Kidney epithelial cell (primary cell): ENCODE results near the gene MRPS27. TPM values are rescaled to one million over a fixed set of nuclear protein-coding genes. Genes with fewer than 3 reads are reported as not detected.

Experiments used
- DNase-seq: peaks from one replicate; pipeline ENCODE4 v3.0.0-alpha.2; 2010; ENCODE audit warnings: low read depth
- H3K27me3 ChIP-seq: 2 replicates; pipeline ENCODE4 v1.6.0; 2011; ENCODE audit warnings: low read length; ENCODE audit not compliant: control insufficient read depth, insufficient read depth
- H3K36me3 ChIP-seq: 2 replicates; pipeline ENCODE4 v1.5.1; 2011; ENCODE audit warnings: low read length; ENCODE audit not compliant: control insufficient read depth, insufficient read depth
- H3K4me3 ChIP-seq: 2 replicates; pipeline ENCODE4 v1.5.1; 2011; ENCODE audit warnings: low read depth, mild to moderate bottlenecking, control low read depth, low read length
- CTCF ChIP-seq: IDR thresholded peaks from 2 replicates; pipeline ENCODE4 v1.5.1; 2011; ENCODE audit warnings: mild to moderate bottlenecking, moderate library complexity, low read length, control low read depth, inconsistent platforms; ENCODE audit not compliant: insufficient read depth, poor library complexity, severe bottlenecking
- total RNA-seq: library from RNA; depleted of rRNA; stranded (reverse); fragments of >200 nt; gene quantifications from 2 replicates; pipeline ENCODE4 v1.2.3, GENCODE V29; 2015

The MRPS27 gene
- total RNA-seq, 1 donor from 2014 or later: 67.3 TPM

DNA sequence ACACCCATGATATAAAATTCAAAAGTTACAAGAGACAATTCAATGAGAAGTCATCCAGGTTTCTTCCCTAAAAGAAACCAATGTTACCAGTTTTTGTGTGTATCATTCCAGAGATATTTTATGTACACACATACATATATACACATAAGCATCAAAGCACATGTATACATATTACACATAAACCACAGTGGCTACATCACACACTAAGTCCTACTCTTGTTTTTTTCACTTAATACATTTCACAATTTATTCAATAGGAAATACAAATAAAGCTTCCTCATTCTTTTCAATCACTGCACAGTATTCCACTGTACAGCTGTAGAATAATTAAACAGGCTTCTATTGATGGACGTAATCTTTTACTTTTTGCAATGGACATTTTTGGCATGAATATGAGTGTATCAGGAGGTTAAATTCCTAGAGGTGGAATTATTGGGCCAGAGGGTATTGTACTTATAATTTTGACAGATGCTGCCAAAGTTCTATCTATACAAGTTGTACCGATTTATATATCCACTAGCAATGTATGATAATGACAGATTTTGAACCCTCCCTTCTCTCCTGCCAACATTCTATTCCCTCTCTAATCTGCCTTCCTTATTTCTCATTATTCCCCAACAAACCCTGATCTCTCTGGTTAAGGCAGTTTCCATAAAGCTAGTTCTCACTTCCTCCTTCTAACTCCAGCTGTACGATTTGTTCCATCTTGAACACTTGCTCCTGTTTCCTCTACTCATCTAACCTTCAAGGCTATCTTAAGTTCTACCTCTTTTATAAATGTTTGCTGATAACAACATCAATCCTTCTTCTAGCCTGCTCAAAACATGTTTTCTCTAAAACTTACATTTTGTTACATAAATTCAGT lies 35.2 kb downstream of the MRPS27 start:
- no peak for DNase-seq
- no peaks in the 10 kb centered on the region for H3K27me3 ChIP-seq

DNA sequence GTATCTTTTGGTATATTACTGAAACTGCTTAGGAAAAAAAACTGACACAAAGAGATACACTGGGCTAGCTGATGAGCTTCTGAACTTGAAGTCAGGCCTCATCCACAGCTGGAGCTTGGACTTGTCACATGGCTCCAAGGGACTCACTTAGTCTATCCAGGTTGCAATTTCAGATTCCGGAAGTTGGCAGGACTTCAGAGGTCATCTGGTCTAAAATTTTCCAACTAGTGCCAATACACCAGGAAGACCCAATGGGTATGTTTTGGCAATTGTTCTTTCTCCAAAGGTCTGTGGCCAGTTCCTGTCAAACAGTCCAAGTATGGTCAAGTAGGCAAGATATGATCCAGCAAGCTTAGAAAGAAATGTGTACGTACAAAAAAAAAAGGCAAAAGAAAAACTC lies 36.7 kb downstream of the MRPS27 start:
- no peak for TF ChIP-seq CTCF
- Histone ChIP-seq H3K36me3 (no peaks in the 10 kb centered on the region), H3K4me3 (no peak overlapping the region), H3K27me3 (no peaks in the 10 kb centered on the region)
- DNase-seq: no peak

More for the DNA sequence above, 35.2 kb downstream of the MRPS27 start:
- H3K4me3 ChIP-seq: no peak overlapping the region
- TF ChIP-seq CTCF: no peak
- H3K36me3 ChIP-seq: no peaks in the 10 kb centered on the region

GRCh38 chr5:72282878-72283277 lies 37.2 kb downstream of the MRPS27 start:
- Histone ChIP-seq H3K36me3 (no peaks in the 10 kb centered on the region), H3K27me3 (no peaks in the 10 kb centered on the region), H3K4me3 (no peak overlapping the region)
- no peak for DNase-seq
- no peak for TF ChIP-seq CTCF

DNA sequence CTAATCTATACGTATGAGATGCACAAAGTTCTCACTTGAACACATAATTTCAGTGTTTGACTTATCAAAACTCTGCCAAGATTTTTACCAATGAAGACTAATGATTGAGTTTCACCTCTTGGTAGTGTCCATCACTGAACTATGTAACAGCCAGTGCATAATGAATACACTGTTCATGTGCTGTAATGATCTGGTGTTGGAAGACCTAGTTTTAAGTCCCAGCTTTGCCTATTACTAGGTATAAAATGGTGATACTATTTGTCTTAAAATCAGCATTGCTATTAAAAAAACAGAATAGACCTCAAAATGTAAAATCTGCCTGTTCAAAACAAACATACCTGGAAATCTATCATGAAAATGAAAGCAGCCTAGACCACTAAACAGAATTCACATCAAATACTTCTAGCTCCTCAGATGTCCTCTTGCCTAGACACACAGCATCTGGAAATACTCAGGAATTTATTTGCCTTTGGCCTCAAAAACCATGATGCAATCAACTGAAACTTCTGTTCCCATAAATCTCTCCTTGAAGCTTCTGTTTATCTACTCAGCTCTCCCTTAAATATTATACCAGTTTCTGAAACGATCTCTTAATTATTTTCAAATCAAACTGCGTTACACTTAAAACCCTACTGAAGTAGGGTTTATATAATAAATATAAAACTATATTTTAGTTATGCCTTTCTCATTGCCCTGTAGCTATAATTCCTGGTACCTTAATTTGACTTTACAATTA lies 38.1 kb downstream of the MRPS27 start:
- no peaks in the 10 kb centered on the region for H3K36me3 ChIP-seq
- no peak for DNase-seq
- no peak for TF ChIP-seq CTCF

DNA sequence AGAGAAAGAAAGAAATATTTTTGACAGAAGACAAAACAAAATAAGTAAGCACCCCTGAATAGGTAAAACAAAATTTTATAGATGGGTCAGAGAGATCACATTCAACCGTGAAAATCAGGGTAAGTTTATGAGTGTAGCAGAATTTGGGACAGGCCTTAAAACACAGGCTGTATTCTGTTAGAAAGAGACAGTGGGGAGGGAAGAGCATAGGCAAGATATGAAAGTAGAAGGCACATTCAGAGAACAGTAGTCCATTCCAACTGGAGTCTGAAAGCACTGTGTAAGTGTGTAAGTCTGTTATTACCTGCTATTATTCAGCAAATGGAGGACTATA lies 38.6 kb downstream of the MRPS27 start:
- Histone ChIP-seq H3K36me3 (no peaks in the 10 kb centered on the region), H3K4me3 (no peak overlapping the region), H3K27me3 (no peaks in the 10 kb centered on the region)
- TF ChIP-seq CTCF: no peak
- DNase-seq: no peak

More for the DNA sequence above, 38.1 kb downstream of the MRPS27 start:
- H3K27me3 ChIP-seq: no peaks in the 10 kb centered on the region
- no peak overlapping the region for H3K4me3 ChIP-seq
